Progenitor cell of endocrine pancreas (in vitro differentiated cells): ENCODE measurements around the gene SLC39A3. TPM values are rescaled to one million over a fixed set of nuclear protein-coding genes. Genes with fewer than 3 reads are reported as not detected.

Source experiments
- DNase-seq: peaks from one replicate; pipeline ENCODE4 v3.0.0; 2021; ENCODE audit warnings: low spot score; ENCODE audit not compliant: unreplicated experiment
- H3K27ac Mint-ChIP-seq: 2 replicates; pipeline ENCODE4 v1.8.0; 2021; ENCODE audit warnings: mild to moderate bottlenecking, moderate library complexity, mixed read lengths
- H3K27me3 Mint-ChIP-seq: 2 replicates; pipeline ENCODE4 v1.8.0; 2021; ENCODE audit warnings: mixed read lengths
- H3K36me3 Mint-ChIP-seq: 2 replicates; pipeline ENCODE4 v1.8.0; 2022; ENCODE audit warnings: mixed read lengths; ENCODE audit not compliant: insufficient read depth
- H3K4me1 Mint-ChIP-seq: 2 replicates; pipeline ENCODE4 v1.8.0; 2021; ENCODE audit warnings: low read depth, mixed read lengths
- H3K4me3 Mint-ChIP-seq: 2 replicates; pipeline ENCODE4 v1.8.0; 2021; ENCODE audit warnings: low read depth, mild to moderate bottlenecking, moderate library complexity, mixed read lengths
- H3K9me3 Mint-ChIP-seq: 2 replicates; pipeline ENCODE4 v1.8.0; 2021; ENCODE audit warnings: low read depth, mixed read lengths
- CTCF ChIP-seq: fragments of 200-600 bp; sonication (generic); IDR thresholded peaks from one replicate; pipeline ENCODE4 v1.5.0; 2021; ENCODE audit warnings: antibody characterized with exemption, mild to moderate bottlenecking; ENCODE audit not compliant: unreplicated experiment
- total RNA-seq: library from RNA; stranded (reverse); gene quantifications from 2 replicates; pipeline ENCODE4 v1.2.1, GENCODE V29; 2021

The SLC39A3 gene
- total RNA-seq, 1 donor from 2014 or later = 23.8 TPM

- no peak for DNase-seq
- peak overlapping the region; percentile 27 for H3K4me3 Mint-ChIP-seq
- H3K4me1 Mint-ChIP-seq = peaks cover 2% of the 10 kb centered on the region
- no peaks in the 10 kb centered on the region for H3K9me3 Mint-ChIP-seq
- peaks cover 20% of the 10 kb centered on the region for H3K27me3 Mint-ChIP-seq
- no peaks in the 10 kb centered on the region for H3K36me3 Mint-ChIP-seq
- peak overlapping the region; percentile 37 for H3K27ac Mint-ChIP-seq
- TF ChIP-seq CTCF = no peak
These were observed 39.0 kb downstream of the SLC39A3 start for GRCh38 chr19:2700660-2701360.

GRCh38 chr19:2699413-2700140, 40.2 kb downstream of the SLC39A3 start:
- no peak for DNase-seq
- H3K4me3 Mint-ChIP-seq = no peak overlapping the region
- H3K27ac Mint-ChIP-seq = no peak overlapping the region
- peaks cover 3% of the 10 kb centered on the region for H3K4me1 Mint-ChIP-seq
- no peaks in the 10 kb centered on the region for H3K36me3 Mint-ChIP-seq
- H3K27me3 Mint-ChIP-seq = peaks cover 20% of the 10 kb centered on the region
- no peaks in the 10 kb centered on the region for H3K9me3 Mint-ChIP-seq
- no peak for TF ChIP-seq CTCF

- no peak for TF ChIP-seq CTCF
- no peaks in the 10 kb centered on the region for H3K36me3 Mint-ChIP-seq
- no peak overlapping the region for H3K4me3 Mint-ChIP-seq
- H3K4me1 Mint-ChIP-seq = peaks cover 1% of the 10 kb centered on the region
- H3K27ac Mint-ChIP-seq = no peak overlapping the region
- H3K27me3 Mint-ChIP-seq = no peaks in the 10 kb centered on the region
- H3K9me3 Mint-ChIP-seq = no peaks in the 10 kb centered on the region
- DNase-seq = no peak
These were observed 45.6 kb downstream of the SLC39A3 start for GRCh38 chr19:2694196-2694595.

GRCh38 chr19:2693492-2694160, 46.2 kb downstream of the SLC39A3 start:
- no peaks in the 10 kb centered on the region for H3K27me3 Mint-ChIP-seq
- peaks cover 1% of the 10 kb centered on the region for H3K4me1 Mint-ChIP-seq
- no peaks in the 10 kb centered on the region for H3K36me3 Mint-ChIP-seq
- H3K9me3 Mint-ChIP-seq = no peaks in the 10 kb centered on the region
- H3K4me3 Mint-ChIP-seq = no peak overlapping the region
- no peak for DNase-seq
- TF ChIP-seq CTCF = no peak
- no peak overlapping the region for H3K27ac Mint-ChIP-seq

- no peak overlapping the region for H3K4me3 Mint-ChIP-seq
- no peaks in the 10 kb centered on the region for H3K36me3 Mint-ChIP-seq
- H3K4me1 Mint-ChIP-seq = peaks cover 1% of the 10 kb centered on the region
- no peak for TF ChIP-seq CTCF
- H3K27me3 Mint-ChIP-seq = no peaks in the 10 kb centered on the region
- no peak overlapping the region for H3K27ac Mint-ChIP-seq
- DNase-seq = no peak
- H3K9me3 Mint-ChIP-seq = no peaks in the 10 kb centered on the region
These were observed 47.9 kb downstream of the SLC39A3 start for GRCh38 chr19:2691951-2692350.
